A204.1 (cell line): Measurements from ENCODE around the gene TRIM71.

Experiments
- FAIRE-seq: peaks from 2 replicates; lab custom pipeline; 2012; peaks lifted over from hg19 to GRCh38; lab: Jason Lieb, UNC

Gene TRIM71

GRCh38 chr3:32866533-32866932, 48.7 kb downstream of the TRIM71 start:
- no peak for FAIRE-seq

GRCh38 chr3:32867954-32868353, 50.2 kb downstream of the TRIM71 start:
- no peak for FAIRE-seq

GRCh38 chr3:32868719-32869512, 51.1 kb downstream of the TRIM71 start:
- no peak for FAIRE-seq

- FAIRE-seq = no peak
Measured at GRCh38 chr3:32869513-32870047, 51.8 kb downstream of the TRIM71 start.

GRCh38 chr3:32870373-32871095, 52.7 kb downstream of the TRIM71 start:
- FAIRE-seq = no peak

- no peak for FAIRE-seq
Measured at GRCh38 chr3:32871273-32871672, 53.5 kb downstream of the TRIM71 start.

- no peak for FAIRE-seq
Measured at GRCh38 chr3:32872487-32873382, 54.9 kb downstream of the TRIM71 start.

- FAIRE-seq = no peak
Measured at GRCh38 chr3:32873531-32874130, 55.8 kb downstream of the TRIM71 start.

- FAIRE-seq = no peak
Measured at GRCh38 chr3:32876920-32877319, 59.1 kb downstream of the TRIM71 start.

GRCh38 chr3:32877598-32877997, 59.8 kb downstream of the TRIM71 start:
- FAIRE-seq = no peak

GRCh38 chr3:32880225-32880624, 62.4 kb downstream of the TRIM71 start:
- FAIRE-seq = no peak

- no peak for FAIRE-seq
Measured at GRCh38 chr3:32881624-32882023, 63.8 kb downstream of the TRIM71 start.

- FAIRE-seq = no peak
Measured at GRCh38 chr3:32882189-32882588, 64.4 kb downstream of the TRIM71 start.

GRCh38 chr3:32882603-32883025, 64.8 kb downstream of the TRIM71 start:
- no peak for FAIRE-seq

- no peak for FAIRE-seq
Measured at GRCh38 chr3:32883817-32884216, 66.0 kb downstream of the TRIM71 start.

GRCh38 chr3:32884591-32884990, 66.8 kb downstream of the TRIM71 start:
- FAIRE-seq = no peak

- FAIRE-seq = no peak
Measured at GRCh38 chr3:32885283-32885901, 67.6 kb downstream of the TRIM71 start.

- no peak for FAIRE-seq
Measured at GRCh38 chr3:32886296-32886695, 68.5 kb downstream of the TRIM71 start.

GRCh38 chr3:32886911-32887310, 69.1 kb downstream of the TRIM71 start:
- FAIRE-seq = no peak

GRCh38 chr3:32888739-32889138, 70.9 kb downstream of the TRIM71 start:
- FAIRE-seq = no peak
